Measurements from ENCODE around the gene AARS2. TPM values are rescaled to one million over a fixed set of nuclear protein-coding genes. Genes with fewer than 3 reads are reported as not detected.

AARS2 gene
- total and polyA plus RNA-seq, 10 of the 15 experiments (the other 5 are each of a cell fraction or from before 2014, with no cell fraction given), result 0.71 to 18.3 (median 12.7) TPM

DNA sequence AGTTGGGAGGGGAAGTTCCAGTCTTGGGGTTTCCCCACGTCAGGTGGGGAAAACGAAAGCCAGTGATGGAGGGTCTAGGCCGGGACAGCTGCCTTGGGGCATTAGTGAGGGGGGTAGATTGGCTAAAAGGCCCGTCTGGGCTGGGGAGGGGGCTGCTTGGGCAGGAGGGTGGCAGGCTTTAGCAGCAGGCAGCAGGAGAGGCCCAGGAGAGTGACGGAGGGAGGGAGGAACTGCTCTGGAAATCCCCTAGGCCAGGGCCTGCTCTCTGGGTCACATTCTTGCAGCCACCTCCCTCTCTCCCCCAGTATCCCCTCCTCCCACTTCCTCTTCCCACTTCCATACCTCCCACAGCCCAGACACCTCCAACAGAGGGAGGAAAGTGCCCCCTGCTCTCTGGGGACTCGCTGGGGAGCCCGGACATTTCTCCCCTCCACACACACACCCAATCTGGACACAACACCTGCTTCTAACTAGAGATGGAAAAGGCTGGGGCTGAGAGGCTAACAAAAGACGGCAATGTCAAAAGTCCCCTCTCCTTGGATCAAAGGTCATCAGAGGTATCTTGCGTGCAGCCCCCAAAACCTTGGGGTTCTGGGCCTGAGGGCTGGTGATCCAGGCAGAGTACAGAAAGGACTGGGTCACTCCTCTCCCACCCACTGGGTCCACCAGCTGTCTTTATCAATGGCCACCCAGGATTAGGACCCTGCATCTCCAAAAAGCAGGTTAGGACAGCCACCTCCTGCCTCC, 49.6 kb downstream of the AARS2 start (continued):
- TF ChIP-seq, protein P1, sequence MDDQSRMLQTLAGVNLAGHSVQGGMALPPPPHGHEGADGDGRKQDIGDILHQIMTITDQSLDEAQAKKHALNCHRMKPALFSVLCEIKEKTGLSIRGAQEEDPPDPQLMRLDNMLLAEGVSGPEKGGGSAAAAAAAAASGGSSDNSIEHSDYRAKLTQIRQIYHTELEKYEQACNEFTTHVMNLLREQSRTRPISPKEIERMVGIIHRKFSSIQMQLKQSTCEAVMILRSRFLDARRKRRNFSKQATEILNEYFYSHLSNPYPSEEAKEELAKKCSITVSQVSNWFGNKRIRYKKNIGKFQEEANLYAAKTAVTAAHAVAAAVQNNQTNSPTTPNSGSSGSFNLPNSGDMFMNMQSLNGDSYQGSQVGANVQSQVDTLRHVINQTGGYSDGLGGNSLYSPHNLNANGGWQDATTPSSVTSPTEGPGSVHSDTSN (IDR thresholded peaks at IDR 0.05; ENCODE audit: insufficient replicate concordance, low read depth, low read length), result peak; percentile 28
- TF ChIP-seq STAT3 (IDR thresholded peaks at IDR 0.05; ENCODE audit: low read depth, low read length) (no peak), CBX3 (IDR thresholded peaks at IDR 0.05; ENCODE audit: borderline replicate concordance, low read depth) (no peak), NRF1 (conservative IDR thresholded peaks at IDR 0.05; ENCODE audit: low read depth, low read length) (no peak), FOS (IDR thresholded peaks at IDR 0.05; ENCODE audit: borderline replicate concordance, extremely low read depth, insufficient read length) (no peak), KAT2A (conservative IDR thresholded peaks at IDR 0.05; ENCODE audit: control insufficient read depth, low read depth, low read length) (no peak), MYB (IDR thresholded peaks at IDR 0.05; ENCODE audit: borderline replicate concordance, low read depth, low read length) (no peak), SPI1 (IDR thresholded peaks at IDR 0.05; ENCODE audit: borderline replicate concordance, insufficient read depth, low read depth, low read length) (peak; percentile 91), NR2F1 (conservative IDR thresholded peaks at IDR 0.05) (peak; percentile 87), SMC3 (IDR thresholded peaks at IDR 0.05; ENCODE audit: borderline replicate concordance, low read length) (no peak), GATAD2B (conservative IDR thresholded peaks at IDR 0.05; ENCODE audit: low read depth) (peak; percentile 77), EGR1 (IDR thresholded peaks at IDR 0.05; ENCODE audit: borderline replicate concordance in 1 of 2, low read depth in 2 of 2, low read length in 2 of 2) (peak in 1 of 2 experiments; percentile 64; a peak in 2 of 3 replicates), MEF2A (IDR thresholded peaks at IDR 0.05; ENCODE audit: insufficient read depth, low read depth, low read length) (no peak), RFX5 (IDR thresholded peaks at IDR 0.05; ENCODE audit: low read depth, low read length) (no peak), ZNF384 (IDR thresholded peaks at IDR 0.05; ENCODE audit: borderline replicate concordance, low read depth, low read length) (no peak), SIX5 (IDR thresholded peaks at IDR 0.05; ENCODE audit: low read depth, low read length, severe bottlenecking) (no peak), HCFC1 (IDR thresholded peaks at IDR 0.05; ENCODE audit: low read length) (no peak)
- TF ChIP-seq, protein P2, sequence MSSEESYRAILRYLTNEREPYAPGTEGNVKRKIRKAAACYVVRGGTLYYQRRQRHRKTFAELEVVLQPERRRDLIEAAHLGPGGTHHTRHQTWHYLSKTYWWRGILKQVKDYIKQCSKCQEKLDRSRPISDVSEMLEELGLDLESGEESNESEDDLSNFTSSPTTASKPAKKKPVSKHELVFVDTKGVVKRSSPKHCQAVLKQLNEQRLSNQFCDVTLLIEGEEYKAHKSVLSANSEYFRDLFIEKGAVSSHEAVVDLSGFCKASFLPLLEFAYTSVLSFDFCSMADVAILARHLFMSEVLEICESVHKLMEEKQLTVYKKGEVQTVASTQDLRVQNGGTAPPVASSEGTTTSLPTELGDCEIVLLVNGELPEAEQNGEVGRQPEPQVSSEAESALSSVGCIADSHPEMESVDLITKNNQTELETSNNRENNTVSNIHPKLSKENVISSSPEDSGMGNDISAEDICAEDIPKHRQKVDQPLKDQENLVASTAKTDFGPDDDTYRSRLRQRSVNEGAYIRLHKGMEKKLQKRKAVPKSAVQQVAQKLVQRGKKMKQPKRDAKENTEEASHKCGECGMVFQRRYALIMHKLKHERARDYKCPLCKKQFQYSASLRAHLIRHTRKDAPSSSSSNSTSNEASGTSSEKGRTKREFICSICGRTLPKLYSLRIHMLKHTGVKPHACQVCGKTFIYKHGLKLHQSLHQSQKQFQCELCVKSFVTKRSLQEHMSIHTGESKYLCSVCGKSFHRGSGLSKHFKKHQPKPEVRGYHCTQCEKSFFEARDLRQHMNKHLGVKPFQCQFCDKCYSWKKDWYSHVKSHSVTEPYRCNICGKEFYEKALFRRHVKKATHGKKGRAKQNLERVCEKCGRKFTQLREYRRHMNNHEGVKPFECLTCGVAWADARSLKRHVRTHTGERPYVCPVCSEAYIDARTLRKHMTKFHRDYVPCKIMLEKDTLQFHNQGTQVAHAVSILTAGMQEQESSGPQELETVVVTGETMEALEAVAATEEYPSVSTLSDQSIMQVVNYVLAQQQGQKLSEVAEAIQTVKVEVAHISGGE (CRISPR knock-in tag; IDR thresholded peaks at IDR 0.05), result no peak
- TF ChIP-seq, protein P3, sequence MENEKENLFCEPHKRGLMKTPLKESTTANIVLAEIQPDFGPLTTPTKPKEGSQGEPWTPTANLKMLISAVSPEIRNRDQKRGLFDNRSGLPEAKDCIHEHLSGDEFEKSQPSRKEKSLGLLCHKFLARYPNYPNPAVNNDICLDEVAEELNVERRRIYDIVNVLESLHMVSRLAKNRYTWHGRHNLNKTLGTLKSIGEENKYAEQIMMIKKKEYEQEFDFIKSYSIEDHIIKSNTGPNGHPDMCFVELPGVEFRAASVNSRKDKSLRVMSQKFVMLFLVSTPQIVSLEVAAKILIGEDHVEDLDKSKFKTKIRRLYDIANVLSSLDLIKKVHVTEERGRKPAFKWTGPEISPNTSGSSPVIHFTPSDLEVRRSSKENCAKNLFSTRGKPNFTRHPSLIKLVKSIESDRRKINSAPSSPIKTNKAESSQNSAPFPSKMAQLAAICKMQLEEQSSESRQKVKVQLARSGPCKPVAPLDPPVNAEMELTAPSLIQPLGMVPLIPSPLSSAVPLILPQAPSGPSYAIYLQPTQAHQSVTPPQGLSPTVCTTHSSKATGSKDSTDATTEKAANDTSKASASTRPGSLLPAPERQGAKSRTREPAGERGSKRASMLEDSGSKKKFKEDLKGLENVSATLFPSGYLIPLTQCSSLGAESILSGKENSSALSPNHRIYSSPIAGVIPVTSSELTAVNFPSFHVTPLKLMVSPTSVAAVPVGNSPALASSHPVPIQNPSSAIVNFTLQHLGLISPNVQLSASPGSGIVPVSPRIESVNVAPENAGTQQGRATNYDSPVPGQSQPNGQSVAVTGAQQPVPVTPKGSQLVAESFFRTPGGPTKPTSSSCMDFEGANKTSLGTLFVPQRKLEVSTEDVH (IDR thresholded peaks at IDR 0.05; ENCODE audit: low read depth, partially characterized antibody), result no peak
- TF ChIP-seq, protein P4, sequence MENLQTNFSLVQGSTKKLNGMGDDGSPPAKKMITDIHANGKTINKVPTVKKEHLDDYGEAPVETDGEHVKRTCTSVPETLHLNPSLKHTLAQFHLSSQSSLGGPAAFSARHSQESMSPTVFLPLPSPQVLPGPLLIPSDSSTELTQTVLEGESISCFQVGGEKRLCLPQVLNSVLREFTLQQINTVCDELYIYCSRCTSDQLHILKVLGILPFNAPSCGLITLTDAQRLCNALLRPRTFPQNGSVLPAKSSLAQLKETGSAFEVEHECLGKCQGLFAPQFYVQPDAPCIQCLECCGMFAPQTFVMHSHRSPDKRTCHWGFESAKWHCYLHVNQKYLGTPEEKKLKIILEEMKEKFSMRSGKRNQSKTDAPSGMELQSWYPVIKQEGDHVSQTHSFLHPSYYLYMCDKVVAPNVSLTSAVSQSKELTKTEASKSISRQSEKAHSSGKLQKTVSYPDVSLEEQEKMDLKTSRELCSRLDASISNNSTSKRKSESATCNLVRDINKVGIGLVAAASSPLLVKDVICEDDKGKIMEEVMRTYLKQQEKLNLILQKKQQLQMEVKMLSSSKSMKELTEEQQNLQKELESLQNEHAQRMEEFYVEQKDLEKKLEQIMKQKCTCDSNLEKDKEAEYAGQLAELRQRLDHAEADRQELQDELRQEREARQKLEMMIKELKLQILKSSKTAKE (IDR thresholded peaks at IDR 0.05; ENCODE audit: low read depth, poor library complexity, severe bottlenecking), result no peak
